Hepatocyte (in vitro differentiated cells): ENCODE data around the gene LRRC23. TPM values are rescaled to one million over a fixed set of nuclear protein-coding genes. Genes with fewer than 3 reads are reported as not detected.

ENCODE experiments used
- DNase-seq: peaks from one replicate; pipeline ENCODE4 v3.0.0-alpha.2; 2016; ENCODE audit warnings: low spot score
- H2AFZ ChIP-seq: fragments of 200-600 bp; sonication (generic); 2 replicates; pipeline ENCODE4 v1.6.0; 2016; ENCODE audit warnings: antibody characterized with exemption, mild to moderate bottlenecking
- H3K27ac ChIP-seq: fragments of 200-600 bp; sonication (generic); 2 replicates; pipeline ENCODE4 v1.5.1; 2016; ENCODE audit warnings: mild to moderate bottlenecking
- H3K27me3 ChIP-seq: fragments of 200-600 bp; sonication (generic); 2 replicates; pipeline ENCODE4 v1.6.1; 2016
- H3K36me3 ChIP-seq: fragments of 200-600 bp; sonication (generic); replicated peaks from 2 replicates; pipeline ENCODE4 v1.5.1; 2016; ENCODE audit warnings: low read depth; ENCODE audit not compliant: insufficient read depth
- H3K4me1 ChIP-seq: fragments of 200-600 bp; sonication (generic); 2 replicates; pipeline ENCODE4 v1.5.1; 2016; ENCODE audit warnings: mild to moderate bottlenecking, moderate library complexity; ENCODE audit not compliant: insufficient read depth
- H3K4me2 ChIP-seq: fragments of 200-600 bp; sonication (generic); 2 replicates; pipeline ENCODE4 v1.6.0; 2016
- H3K4me3 ChIP-seq: fragments of 200-600 bp; sonication (generic); 2 replicates; pipeline ENCODE4 v1.5.1; 2016; ENCODE audit warnings: mild to moderate bottlenecking
- H3K79me2 ChIP-seq: fragments of 200-600 bp; sonication (generic); 2 replicates; pipeline ENCODE4 v1.6.0; 2017; ENCODE audit warnings: mild to moderate bottlenecking
- H3K9me2 ChIP-seq: fragments of 200-600 bp; sonication (generic); replicated peaks from 2 replicates; pipeline ENCODE4 v1.6.0; 2017; ENCODE audit warnings: mild to moderate bottlenecking; ENCODE audit not compliant: insufficient read depth
- H3K9me3 ChIP-seq: fragments of 200-600 bp; sonication (generic); 2 replicates; pipeline ENCODE4 v1.5.1; 2016; ENCODE audit warnings: low read depth, mild to moderate bottlenecking
- H4K20me1 ChIP-seq: fragments of 200-600 bp; sonication (generic); 2 replicates; pipeline ENCODE4 v1.6.0; 2016; ENCODE audit warnings: mild to moderate bottlenecking; ENCODE audit not compliant: insufficient read depth, poor library complexity, severe bottlenecking
- CTCF ChIP-seq: fragments of 200-600 bp; sonication (generic); IDR thresholded peaks from 2 replicates; pipeline ENCODE4 v1.5.1; 2016; ENCODE audit warnings: antibody characterized with exemption, mild to moderate bottlenecking; ENCODE audit not compliant: poor library complexity
- EZH2 ChIP-seq: fragments of 200-600 bp; sonication (generic); IDR thresholded peaks from 2 replicates; pipeline ENCODE4 v1.6.1; 2016; ENCODE audit warnings: antibody characterized with exemption, mild to moderate bottlenecking, borderline replicate concordance
- EZH2phosphoT487 ChIP-seq: fragments of 200-600 bp; sonication (generic); IDR thresholded peaks from one replicate; pipeline ENCODE4 v1.6.1; 2018; ENCODE audit warnings: antibody characterized with exemption, mild to moderate bottlenecking, low read depth, moderate library complexity; ENCODE audit not compliant: unreplicated experiment, severe bottlenecking
- WGBS: methylation state at CpG from one replicate; pipeline ENCODE4 v1.1.6; 2016; ENCODE audit warnings: low lambda C conversion rate; ENCODE audit errors: missing lambda C conversion rate; 5-methylcytosine and 5-hydroxymethylcytosine counted together
- polyA plus RNA-seq: library from polyadenylated mRNA; unstranded; fragments of >200 nt; fragmentation: Nextera tagmentation; extraction: Ambion mirVana; gene quantifications from 2 replicates; pipeline ENCODE4 v1.2.1, GENCODE V29; 2016
- total RNA-seq: library from RNA; depleted of rRNA; stranded (reverse); fragments of >200 nt; gene quantifications from 2 replicates; pipeline ENCODE4 v1.2.3, GENCODE V29; 2014

LRRC23 gene
- total and polyA plus RNA-seq, 2 experiments from 2014 or later, result 8.2 to 12.9 TPM

- Histone ChIP-seq H3K79me2 (no peaks in the 10 kb centered on the region), H2AFZ (no peak overlapping the region), H3K4me1 (peaks cover 13% of the 10 kb centered on the region), H4K20me1 (no peaks in the 10 kb centered on the region), H3K9me2 (no peaks in the 10 kb centered on the region), H3K27ac (no peak overlapping the region), H3K27me3 (no peaks in the 10 kb centered on the region), H3K36me3 (no peaks in the 10 kb centered on the region), H3K4me3 (no peak overlapping the region), H3K4me2 (no peak overlapping the region), H3K9me3 (no peaks in the 10 kb centered on the region)
- no peak for DNase-seq
- TF ChIP-seq EZH2phosphoT487 (no peak), EZH2 (no peak), CTCF (no peak)
- 92% methylated on average over 19 of the region's 20 CpGs for WGBS
Measured at GRCh38 chr12:6957151-6957701, 52.6 kb downstream of the LRRC23 start.

GRCh38 chr12:6957741-6958608 lies 53.4 kb downstream of the LRRC23 start:
- Histone ChIP-seq H3K27ac (no peak overlapping the region), H3K9me3 (no peaks in the 10 kb centered on the region), H3K79me2 (no peaks in the 10 kb centered on the region), H4K20me1 (no peaks in the 10 kb centered on the region), H3K4me2 (no peak overlapping the region), H3K4me1 (peaks cover 13% of the 10 kb centered on the region), H3K4me3 (no peak overlapping the region), H2AFZ (no peak overlapping the region), H3K9me2 (no peaks in the 10 kb centered on the region), H3K27me3 (no peaks in the 10 kb centered on the region), H3K36me3 (no peaks in the 10 kb centered on the region)
- DNase-seq, result no peak
- WGBS, result 91% methylated on average over 27 of the region's 28 CpGs
- TF ChIP-seq EZH2 (no peak), EZH2phosphoT487 (no peak), CTCF (no peak)

GRCh38 chr12:6958609-6959057 lies 54.0 kb downstream of the LRRC23 start:
- H4K20me1 ChIP-seq, result no peaks in the 10 kb centered on the region
- H3K9me2 ChIP-seq, result no peaks in the 10 kb centered on the region
- 90% methylated on average over 10 of the region's 10 CpGs for WGBS
- no peak for DNase-seq
- peaks cover 5% of the 10 kb centered on the region for H3K79me2 ChIP-seq
- H3K4me2 ChIP-seq, result no peak overlapping the region
- no peak overlapping the region for H3K27ac ChIP-seq
- H3K27me3 ChIP-seq, result no peaks in the 10 kb centered on the region
- H3K36me3 ChIP-seq, result no peaks in the 10 kb centered on the region
- peaks cover 10% of the 10 kb centered on the region for H3K4me1 ChIP-seq
- no peaks in the 10 kb centered on the region for H3K9me3 ChIP-seq
- H2AFZ ChIP-seq, result no peak overlapping the region
- TF ChIP-seq EZH2phosphoT487 (no peak), EZH2 (no peak), CTCF (no peak)
- no peak overlapping the region for H3K4me3 ChIP-seq
